ENCODE results near the gene STMN3. TPM values are rescaled to one million over a fixed set of nuclear protein-coding genes. Genes with fewer than 3 reads are reported as not detected.
"Not testable (repeated sequence)": the region's sequence is repeated elsewhere in the genome, so short reads cannot be mapped to it uniquely, and the experiment has no call there.

The STMN3 gene
- total and polyA plus RNA-seq, 2 donors, result 17.7 to 44.7 TPM

- H3K4me3 ChIP-seq (ENCODE audit: low read depth, low read length), result no peak overlapping the region
- H3K27ac ChIP-seq (ENCODE audit: low read depth), result no peak overlapping the region
- WGBS, result 84% methylated on average over 11 of the region's 11 CpGs
- peaks cover 2% of the 10 kb centered on the region for H3K4me1 ChIP-seq (ENCODE audit: insufficient read depth)
- H3K36me3 ChIP-seq (ENCODE audit: insufficient read depth), result no peaks in the 10 kb centered on the region
- no peak for DNase-seq (ENCODE audit: extremely low spot score)
Measured at GRCh38 chr20:63648895-63649589, 4.2 kb downstream of the STMN3 start.

- no peaks in the 10 kb centered on the region for H3K36me3 ChIP-seq (ENCODE audit: insufficient read depth)
- 92% methylated on average over 6 of the region's 6 CpGs for WGBS
- peaks cover 2% of the 10 kb centered on the region for H3K4me1 ChIP-seq (ENCODE audit: insufficient read depth)
- no peak overlapping the region for H3K27ac ChIP-seq (ENCODE audit: low read depth)
- no peak for DNase-seq (ENCODE audit: extremely low spot score)
- no peak overlapping the region for H3K4me3 ChIP-seq (ENCODE audit: low read depth, low read length)
Measured at GRCh38 chr20:63648190-63648589, 5.0 kb downstream of the STMN3 start.

GRCh38 chr20:63645218-63645617 lies 8.0 kb downstream of the STMN3 start:
- no peaks in the 10 kb centered on the region for H3K36me3 ChIP-seq (ENCODE audit: insufficient read depth)
- H3K4me3 ChIP-seq (ENCODE audit: low read depth, low read length), result no peak overlapping the region
- no peak overlapping the region for H3K27ac ChIP-seq (ENCODE audit: low read depth)
- no peaks in the 10 kb centered on the region for H3K4me1 ChIP-seq (ENCODE audit: insufficient read depth)
- DNase-seq (ENCODE audit: extremely low spot score), result no peak
- WGBS, result 76% methylated on average over 4 of the region's 4 CpGs

DNA sequence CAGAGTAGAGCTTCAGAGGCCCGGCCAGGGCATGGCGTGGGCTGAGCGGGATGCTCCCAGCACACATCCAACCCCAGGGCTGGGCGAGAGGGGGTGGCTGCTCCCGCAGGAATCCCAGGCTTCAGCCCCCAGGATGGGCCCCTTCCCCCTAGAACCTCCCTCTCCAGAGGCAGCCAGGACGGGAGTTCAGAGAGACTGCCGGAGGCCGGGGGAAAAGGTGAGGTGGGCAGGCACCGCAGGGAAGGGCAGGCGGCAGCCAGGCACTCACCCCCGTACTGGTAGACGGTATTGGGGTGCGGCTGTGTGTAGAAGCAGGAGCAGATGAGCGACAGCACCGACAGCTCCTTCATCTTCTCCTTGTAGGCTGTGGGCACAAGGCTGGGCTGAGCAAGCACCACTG lies 9.3 kb downstream of the STMN3 start:
- Histone ChIP-seq H3K36me3 (ENCODE audit: insufficient read depth) (no peaks in the 10 kb centered on the region), H3K27ac (ENCODE audit: low read depth) (no peak overlapping the region), H3K4me3 (ENCODE audit: low read depth, low read length) (no peak overlapping the region), H3K4me1 (ENCODE audit: insufficient read depth) (no peaks in the 10 kb centered on the region)
- DNase-seq (ENCODE audit: extremely low spot score), result no peak
- 90% methylated on average over 15 of the region's 15 CpGs for WGBS

DNA sequence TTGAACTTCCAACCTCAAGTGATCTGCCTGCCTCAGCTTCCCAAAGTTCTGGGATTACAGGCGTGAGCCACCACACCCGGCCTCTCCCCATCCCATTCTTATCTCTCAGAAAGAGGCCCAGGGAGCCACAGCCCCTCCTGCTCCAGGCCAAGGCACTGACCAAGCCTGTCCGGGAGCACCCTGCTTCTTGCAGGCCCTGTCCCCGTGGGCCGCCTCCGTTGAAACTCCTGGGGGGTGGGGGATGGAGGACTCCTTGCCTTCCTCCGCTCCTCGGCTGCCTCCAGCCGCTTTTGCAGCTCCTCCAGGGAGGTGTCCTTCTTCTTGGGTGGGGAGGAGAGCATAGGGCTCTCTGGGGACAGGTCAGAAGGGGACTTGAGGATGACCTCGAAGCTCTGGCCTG lies 9.7 kb downstream of the STMN3 start:
- Histone ChIP-seq H3K4me3 (ENCODE audit: low read depth, low read length) (no peak overlapping the region), H3K27ac (ENCODE audit: low read depth) (no peak overlapping the region), H3K4me1 (ENCODE audit: insufficient read depth) (no peaks in the 10 kb centered on the region), H3K36me3 (ENCODE audit: insufficient read depth) (no peaks in the 10 kb centered on the region)
- DNase-seq (ENCODE audit: extremely low spot score), result no peak
- 92% methylated on average over 10 of the region's 10 CpGs for WGBS

- WGBS, result 37% methylated on average over 29 of the region's 29 CpGs
- Histone ChIP-seq H3K36me3 (ENCODE audit: insufficient read depth) (no peaks in the 10 kb centered on the region), H3K4me3 (ENCODE audit: low read depth, low read length) (peak overlapping the region; percentile 11), H3K4me1 (ENCODE audit: insufficient read depth) (no peaks in the 10 kb centered on the region), H3K27ac (ENCODE audit: low read depth) (no peak overlapping the region)
- no peak for DNase-seq (ENCODE audit: extremely low spot score)
Measured at GRCh38 chr20:63642527-63643247, 10.5 kb downstream of the STMN3 start.

DNA sequence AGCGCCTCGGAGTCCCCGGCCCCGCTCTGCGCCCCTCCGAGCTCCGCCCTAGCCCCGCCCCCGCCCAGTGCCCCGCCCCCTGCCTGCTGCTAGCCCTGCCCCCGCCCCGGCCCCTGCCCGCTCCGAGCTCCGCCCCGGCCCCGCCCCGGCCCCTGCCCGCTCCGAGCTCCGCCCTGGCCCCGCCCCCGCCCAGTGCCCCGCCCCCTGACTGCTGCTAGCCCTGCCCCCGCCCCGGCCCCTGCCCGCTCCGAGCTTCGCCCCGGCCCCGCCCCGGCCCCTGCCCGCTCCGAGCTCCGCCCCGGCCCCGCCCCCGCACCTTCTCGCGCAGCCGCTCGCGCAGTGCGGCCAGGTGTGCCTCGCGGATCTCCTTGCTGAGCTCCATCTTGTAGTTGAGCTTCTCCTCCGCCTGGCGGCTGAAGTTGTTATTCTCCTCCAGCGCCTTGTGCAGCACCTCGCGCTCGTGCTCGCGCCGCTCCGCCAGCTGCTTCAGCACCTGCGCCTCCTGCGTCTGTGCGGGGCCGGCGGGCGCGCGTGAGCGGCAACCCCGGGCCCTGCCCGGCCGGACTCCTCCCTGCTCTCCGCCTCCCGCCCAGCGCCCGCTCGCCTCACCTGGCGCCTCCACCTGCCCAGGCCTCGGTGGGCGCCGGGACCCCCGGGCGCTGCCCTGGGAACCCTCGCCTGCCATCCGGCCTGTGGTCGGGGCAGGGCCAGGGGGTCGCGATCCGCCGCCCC lies 11.3 kb downstream of the STMN3 start:
- Histone ChIP-seq H3K4me1 (ENCODE audit: insufficient read depth) (no peaks in the 10 kb centered on the region), H3K4me3 (ENCODE audit: low read depth, low read length) (peak overlapping the region; percentile 43), H3K36me3 (ENCODE audit: insufficient read depth) (no peaks in the 10 kb centered on the region), H3K27ac (ENCODE audit: low read depth) (no peak overlapping the region)
- peak; percentile 57 for DNase-seq (ENCODE audit: extremely low spot score)
- WGBS, result 2% methylated on average over 84 of the region's 86 CpGs

GRCh38 chr20:63641146-63641791 lies 12.0 kb downstream of the STMN3 start:
- Histone ChIP-seq H3K36me3 (ENCODE audit: insufficient read depth) (no peaks in the 10 kb centered on the region), H3K4me3 (ENCODE audit: low read depth, low read length) (peak overlapping the region; percentile 43), H3K4me1 (ENCODE audit: insufficient read depth) (no peaks in the 10 kb centered on the region), H3K27ac (ENCODE audit: low read depth) (peak overlapping the region; percentile 84)
- WGBS, result 42% methylated on average over 41 of the region's 47 CpGs
- DNase-seq (ENCODE audit: extremely low spot score), result no peak

GRCh38 chr20:63640686-63641085 lies 12.5 kb downstream of the STMN3 start:
- 83% methylated on average over 11 of the region's 17 CpGs for WGBS
- H3K27ac ChIP-seq (ENCODE audit: low read depth); H3K4me3 ChIP-seq (ENCODE audit: low read depth, low read length); H3K36me3 ChIP-seq (ENCODE audit: insufficient read depth); DNase-seq (ENCODE audit: extremely low spot score); H3K4me1 ChIP-seq (ENCODE audit: insufficient read depth): not testable (repeated sequence)

- no peaks in the 10 kb centered on the region for H3K4me1 ChIP-seq (ENCODE audit: insufficient read depth)
- WGBS, result 77% methylated on average over 8 of the region's 8 CpGs
- DNase-seq (ENCODE audit: extremely low spot score), result no peak
- no peaks in the 10 kb centered on the region for H3K36me3 ChIP-seq (ENCODE audit: insufficient read depth)
- H3K27ac ChIP-seq (ENCODE audit: low read depth), result no peak overlapping the region
- H3K4me3 ChIP-seq (ENCODE audit: low read depth, low read length), result no peak overlapping the region
Measured at GRCh38 chr20:63640086-63640485, 13.1 kb downstream of the STMN3 start.

GRCh38 chr20:63639093-63639975 lies 13.9 kb downstream of the STMN3 start:
- no peak overlapping the region for H3K27ac ChIP-seq (ENCODE audit: low read depth)
- H3K4me1 ChIP-seq (ENCODE audit: insufficient read depth), result no peaks in the 10 kb centered on the region
- no peak overlapping the region for H3K4me3 ChIP-seq (ENCODE audit: low read depth, low read length)
- DNase-seq (ENCODE audit: extremely low spot score), result no peak
- no peaks in the 10 kb centered on the region for H3K36me3 ChIP-seq (ENCODE audit: insufficient read depth)
- WGBS, result 59% methylated on average over 15 of the region's 15 CpGs

DNA sequence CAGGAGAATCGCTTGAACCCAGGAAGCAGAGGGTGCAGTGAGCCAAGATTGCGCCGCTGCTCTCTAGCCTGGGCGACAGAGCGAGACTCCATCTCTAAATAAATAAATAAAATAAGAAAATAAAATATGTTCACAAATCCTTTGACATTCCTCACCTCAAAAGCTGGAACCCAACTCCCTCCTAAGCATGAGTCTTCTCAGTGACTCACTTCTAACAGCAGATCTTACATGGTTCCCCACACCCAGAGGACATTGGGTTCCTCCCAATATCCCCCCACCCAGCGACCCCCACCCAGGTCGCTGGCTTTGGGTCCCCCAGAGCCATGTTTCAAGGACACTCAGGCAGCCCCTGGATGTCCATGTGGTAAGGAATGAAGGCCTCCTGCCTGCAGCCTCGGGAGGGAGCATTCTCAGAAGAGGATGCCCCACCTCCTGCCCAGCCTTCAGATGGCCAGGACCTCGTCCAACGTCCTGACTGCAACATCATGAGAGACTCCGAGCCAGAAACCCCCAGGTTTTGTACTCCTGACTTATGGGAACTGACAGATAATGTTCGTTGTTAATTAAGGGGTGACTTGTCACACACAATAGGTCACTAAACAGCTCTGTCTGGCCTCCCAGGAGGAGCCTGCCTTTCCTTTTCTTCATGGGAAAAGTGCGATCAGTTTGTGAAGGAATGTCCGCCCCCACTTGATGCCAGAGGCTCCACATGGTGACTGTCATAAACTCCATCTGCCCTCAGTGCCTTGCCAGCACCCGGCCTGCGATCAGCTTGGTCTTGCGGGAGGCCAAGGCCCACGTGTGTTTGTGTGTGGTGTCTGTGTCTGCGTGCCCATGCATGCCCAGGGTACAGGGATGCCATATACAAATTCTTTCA lies 16.2 kb downstream of the STMN3 start:
- Histone ChIP-seq H3K4me3 (ENCODE audit: low read depth, low read length) (no peak overlapping the region), H3K36me3 (ENCODE audit: insufficient read depth) (no peaks in the 10 kb centered on the region), H3K27ac (ENCODE audit: low read depth) (no peak overlapping the region), H3K4me1 (ENCODE audit: insufficient read depth) (no peaks in the 10 kb centered on the region)
- DNase-seq (ENCODE audit: extremely low spot score), result no peak
- 67% methylated on average over 19 of the region's 19 CpGs for WGBS
